ENCODE measurements around the gene PTDSS2. TPM values are rescaled to one million over a fixed set of nuclear protein-coding genes. Genes with fewer than 3 reads are reported as not detected.

The PTDSS2 gene
- total and polyA plus RNA-seq, 2 of the 13 experiments (the other 11 are each of a cell fraction or from before 2014, with no cell fraction given) = 21.7 to 26.4 TPM

DNA sequence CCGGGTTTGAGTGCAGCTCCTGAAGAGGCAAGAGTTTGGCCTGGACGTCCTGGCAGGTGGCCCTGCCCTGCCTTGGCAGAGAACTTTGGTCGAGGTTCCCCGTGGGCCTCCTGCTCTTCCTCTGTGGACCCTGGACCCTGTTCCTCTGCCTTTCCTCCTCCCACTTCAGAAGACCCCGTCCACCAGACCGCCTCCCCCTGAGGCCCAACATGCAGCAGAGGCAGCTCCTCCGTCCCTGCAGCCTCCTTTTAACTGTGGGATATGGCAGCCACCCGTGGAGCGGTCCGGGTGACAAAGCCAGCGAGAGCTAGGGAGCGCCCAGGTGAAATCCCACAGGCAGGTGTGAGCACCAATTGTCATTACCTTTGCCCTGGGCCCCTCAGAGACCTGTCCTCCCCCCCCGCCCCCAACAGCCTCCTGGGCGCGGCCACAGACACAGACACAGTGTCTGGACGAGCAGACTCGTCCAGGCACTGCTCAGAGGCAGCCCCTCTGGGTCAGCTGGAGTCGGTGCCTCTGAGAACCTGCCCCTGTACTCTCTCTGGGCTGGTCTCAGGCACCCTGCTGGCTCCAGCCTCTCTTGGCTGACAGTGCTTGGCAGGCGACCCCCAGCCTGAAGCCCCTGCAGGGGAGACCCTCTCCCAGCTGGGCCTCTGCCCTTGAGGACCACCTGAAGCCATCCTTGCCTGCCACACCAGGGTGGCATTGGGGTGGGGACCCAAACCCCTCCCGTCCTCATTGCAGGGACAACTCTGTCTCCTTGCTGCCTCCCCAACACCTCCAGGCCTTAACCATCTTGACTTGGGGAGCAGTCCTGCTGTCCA is 4.1 kb upstream of the PTDSS2 start (continued):
- TF ChIP-seq JUNB (CRISPR knock-in tag; IDR thresholded peaks at IDR 0.05; ENCODE audit: borderline replicate concordance) (no peak), AKAP8 (CRISPR knock-in tag; IDR thresholded peaks at IDR 0.05) (0 out of 2 replicates have a peak, but pooled peaks have one; percentile 25), ZSCAN20 (CRISPR knock-in tag; IDR thresholded peaks at IDR 0.05; ENCODE audit: borderline replicate concordance) (no peak), ZNF761 (CRISPR knock-in tag; conservative IDR thresholded peaks at IDR 0.05) (no peak), GABPA (IDR thresholded peaks at IDR 0.05; ENCODE audit: low read depth, low read length) (no peak), GABPA (CRISPR knock-in tag; IDR thresholded peaks at IDR 0.05; ENCODE audit: low read depth) (peak; percentile 45; the same call in 1 of the 2 replicates), SP4 (CRISPR knock-in tag; IDR thresholded peaks at IDR 0.05) (peak; percentile 62), ZNF841 (CRISPR knock-in tag; IDR thresholded peaks at IDR 0.05; ENCODE audit: borderline replicate concordance) (no peak), TCF7L2 (IDR thresholded peaks at IDR 0.05; ENCODE audit: low read depth, low read length) (no peak), NCOA1 (CRISPR knock-in tag; IDR thresholded peaks at IDR 0.05) (no peak), ZNF563 (CRISPR knock-in tag; IDR thresholded peaks at IDR 0.05) (no peak; the same call in 1 of the 2 replicates), IRF2 (CRISPR knock-in tag; IDR thresholded peaks at IDR 0.05) (no peak), MEIS2 (CRISPR knock-in tag; IDR thresholded peaks at IDR 0.05) (no peak), ZNF776 (CRISPR knock-in tag; IDR thresholded peaks at IDR 0.05) (0 out of 2 replicates have a peak, but pooled peaks have one; percentile 18), HDAC6 (IDR thresholded peaks at IDR 0.05; ENCODE audit: low read depth, low read length) (no peak), ZMYM3 (CRISPR knock-in tag; IDR thresholded peaks at IDR 0.05) (peak; percentile 25; the same call in 1 of the 2 replicates), ETV6 (CRISPR knock-in tag; conservative IDR thresholded peaks at IDR 0.05) (no peak), PAWR (CRISPR knock-in tag; IDR thresholded peaks at IDR 0.05; ENCODE audit: borderline replicate concordance) (no peak)
- TF ChIP-seq, protein P1, sequence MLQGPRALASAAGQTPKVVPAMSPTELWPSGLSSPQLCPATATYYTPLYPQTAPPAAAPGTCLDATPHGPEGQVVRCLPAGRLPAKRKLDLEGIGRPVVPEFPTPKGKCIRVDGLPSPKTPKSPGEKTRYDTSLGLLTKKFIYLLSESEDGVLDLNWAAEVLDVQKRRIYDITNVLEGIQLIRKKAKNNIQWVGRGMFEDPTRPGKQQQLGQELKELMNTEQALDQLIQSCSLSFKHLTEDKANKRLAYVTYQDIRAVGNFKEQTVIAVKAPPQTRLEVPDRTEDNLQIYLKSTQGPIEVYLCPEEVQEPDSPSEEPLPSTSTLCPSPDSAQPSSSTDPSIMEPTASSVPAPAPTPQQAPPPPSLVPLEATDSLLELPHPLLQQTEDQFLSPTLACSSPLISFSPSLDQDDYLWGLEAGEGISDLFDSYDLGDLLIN (CRISPR knock-in tag; IDR thresholded peaks at IDR 0.05; ENCODE audit: borderline replicate concordance) = no peak
- TF ChIP-seq, protein P2, sequence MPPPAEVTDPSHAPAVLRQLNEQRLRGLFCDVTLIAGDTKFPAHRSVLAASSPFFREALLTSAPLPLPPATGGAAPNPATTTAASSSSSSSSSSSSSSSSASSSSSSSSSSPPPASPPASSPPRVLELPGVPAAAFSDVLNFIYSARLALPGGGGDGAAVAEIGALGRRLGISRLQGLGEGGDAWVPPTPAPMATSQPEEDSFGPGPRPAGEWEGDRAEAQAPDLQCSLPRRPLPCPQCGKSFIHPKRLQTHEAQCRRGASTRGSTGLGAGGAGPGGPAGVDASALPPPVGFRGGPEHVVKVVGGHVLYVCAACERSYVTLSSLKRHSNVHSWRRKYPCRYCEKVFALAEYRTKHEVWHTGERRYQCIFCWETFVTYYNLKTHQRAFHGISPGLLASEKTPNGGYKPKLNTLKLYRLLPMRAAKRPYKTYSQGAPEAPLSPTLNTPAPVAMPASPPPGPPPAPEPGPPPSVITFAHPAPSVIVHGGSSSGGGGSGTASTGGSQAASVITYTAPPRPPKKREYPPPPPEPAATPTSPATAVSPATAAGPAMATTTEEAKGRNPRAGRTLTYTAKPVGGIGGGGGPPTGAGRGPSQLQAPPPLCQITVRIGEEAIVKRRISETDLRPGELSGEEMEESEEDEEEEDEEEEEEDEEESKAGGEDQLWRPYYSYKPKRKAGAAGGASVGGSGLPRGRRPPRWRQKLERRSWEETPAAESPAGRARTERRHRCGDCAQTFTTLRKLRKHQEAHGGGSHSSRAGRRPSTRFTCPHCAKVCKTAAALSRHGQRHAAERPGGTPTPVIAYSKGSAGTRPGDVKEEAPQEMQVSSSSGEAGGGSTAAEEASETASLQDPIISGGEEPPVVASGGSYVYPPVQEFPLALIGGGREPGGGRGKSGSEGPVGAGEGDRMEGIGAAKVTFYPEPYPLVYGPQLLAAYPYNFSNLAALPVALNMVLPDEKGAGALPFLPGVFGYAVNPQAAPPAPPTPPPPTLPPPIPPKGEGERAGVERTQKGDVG (CRISPR knock-in tag; IDR thresholded peaks at IDR 0.05; ENCODE audit: borderline replicate concordance) = peak; percentile 45
- TF ChIP-seq, protein P3, sequence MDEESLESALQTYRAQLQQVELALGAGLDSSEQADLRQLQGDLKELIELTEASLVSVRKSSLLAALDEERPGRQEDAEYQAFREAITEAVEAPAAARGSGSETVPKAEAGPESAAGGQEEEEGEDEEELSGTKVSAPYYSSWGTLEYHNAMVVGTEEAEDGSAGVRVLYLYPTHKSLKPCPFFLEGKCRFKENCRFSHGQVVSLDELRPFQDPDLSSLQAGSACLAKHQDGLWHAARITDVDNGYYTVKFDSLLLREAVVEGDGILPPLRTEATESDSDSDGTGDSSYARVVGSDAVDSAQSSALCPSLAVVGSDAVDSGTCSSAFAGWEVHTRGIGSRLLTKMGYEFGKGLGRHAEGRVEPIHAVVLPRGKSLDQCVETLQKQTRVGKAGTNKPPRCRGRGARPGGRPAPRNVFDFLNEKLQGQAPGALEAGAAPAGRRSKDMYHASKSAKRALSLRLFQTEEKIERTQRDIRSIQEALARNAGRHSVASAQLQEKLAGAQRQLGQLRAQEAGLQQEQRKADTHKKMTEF (CRISPR knock-in tag; IDR thresholded peaks at IDR 0.05) = peak; percentile 29; the same call in 1 of the 2 replicates
- TF ChIP-seq, protein P4, sequence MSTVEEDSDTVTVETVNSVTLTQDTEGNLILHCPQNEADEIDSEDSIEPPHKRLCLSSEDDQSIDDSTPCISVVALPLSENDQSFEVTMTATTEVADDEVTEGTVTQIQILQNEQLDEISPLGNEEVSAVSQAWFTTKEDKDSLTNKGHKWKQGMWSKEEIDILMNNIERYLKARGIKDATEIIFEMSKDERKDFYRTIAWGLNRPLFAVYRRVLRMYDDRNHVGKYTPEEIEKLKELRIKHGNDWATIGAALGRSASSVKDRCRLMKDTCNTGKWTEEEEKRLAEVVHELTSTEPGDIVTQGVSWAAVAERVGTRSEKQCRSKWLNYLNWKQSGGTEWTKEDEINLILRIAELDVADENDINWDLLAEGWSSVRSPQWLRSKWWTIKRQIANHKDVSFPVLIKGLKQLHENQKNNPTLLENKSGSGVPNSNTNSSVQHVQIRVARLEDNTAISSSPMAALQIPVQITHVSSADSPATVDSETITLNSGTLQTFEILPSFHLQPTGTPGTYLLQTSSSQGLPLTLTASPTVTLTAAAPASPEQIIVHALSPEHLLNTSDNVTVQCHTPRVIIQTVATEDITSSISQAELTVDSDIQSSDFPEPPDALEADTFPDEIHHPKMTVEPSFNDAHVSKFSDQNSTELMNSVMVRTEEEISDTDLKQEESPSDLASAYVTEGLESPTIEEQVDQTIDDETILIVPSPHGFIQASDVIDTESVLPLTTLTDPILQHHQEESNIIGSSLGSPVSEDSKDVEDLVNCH (CRISPR knock-in tag; IDR thresholded peaks at IDR 0.05) = no peak
